HUES6 (cell line): ENCODE data around the gene C18orf54.
"Not testable (repeated sequence)": the region's sequence is repeated elsewhere in the genome, so short reads cannot be mapped to it uniquely, and the experiment has no call there.

Experiments used
- H3K27ac ChIP-seq: 2 replicates; pipeline ENCODE4 v1.7.0; 2013; ENCODE audit warnings: low read depth, mild to moderate bottlenecking, low read length, inconsistent platforms
- H3K27me3 ChIP-seq: 2 replicates; pipeline ENCODE4 v1.6.1; 2013; ENCODE audit warnings: low read length; ENCODE audit not compliant: control insufficient read depth, insufficient read depth
- H3K36me3 ChIP-seq: 2 replicates; pipeline ENCODE4 v1.6.1; 2013; ENCODE audit warnings: low read length; ENCODE audit not compliant: control insufficient read depth, insufficient read depth
- H3K4me1 ChIP-seq: 2 replicates; pipeline ENCODE4 v1.6.1; 2013; ENCODE audit warnings: low read length; ENCODE audit not compliant: control insufficient read depth, insufficient read depth
- H3K4me3 ChIP-seq: 2 replicates; pipeline ENCODE4 v1.5.1; 2013; ENCODE audit warnings: low read depth, low read length
- H3K9ac ChIP-seq: one replicate; pipeline ENCODE4 v1.6.1; 2013; ENCODE audit warnings: mild to moderate bottlenecking, low read length
- H3K9me3 ChIP-seq: 2 replicates; pipeline ENCODE4 v1.6.1; 2013; ENCODE audit warnings: low read depth, low read length; ENCODE audit not compliant: control insufficient read depth, insufficient read depth

Gene C18orf54

GRCh38 chr18:54357660-54358494 lies at the start of gene C18orf54, which contains the start of gene STARD6:
TSS of gene C18orf54 (plus strand) at chr18:54357906. CDS start at chr18:54360573, 2,667 bp downstream.
TSS of gene STARD6 (minus strand) at chr18:54357858. CDS start at chr18:54354573, 3,285 bp downstream.
- Histone ChIP-seq H3K9ac (peak within 1 kb of the TSS; percentile 83), H3K36me3 (peaks cover 25% of the 10 kb centered on the region), H3K9me3 (no peaks in the 10 kb centered on the region), H3K4me3 (peak within 1 kb of the TSS; percentile 99), H3K27ac (peak within 1 kb of the TSS; percentile 62; the same call in 1 of the 2 replicates), H3K27me3 (no peaks in the 10 kb centered on the region), H3K4me1 (peaks cover 12% of the 10 kb centered on the region)

- H3K27ac ChIP-seq, H3K4me1 ChIP-seq, H3K9me3 ChIP-seq: not testable (repeated sequence)
Observed at GRCh38 chr18:54309564-54309963, 48.1 kb upstream of the C18orf54 start.

GRCh38 chr18:54316071-54316820 lies 41.5 kb upstream of the C18orf54 start:
- Histone ChIP-seq H3K9me3 (no peaks in the 10 kb centered on the region), H3K4me1 (no peaks in the 10 kb centered on the region), H3K36me3 (no peaks in the 10 kb centered on the region), H3K27me3 (no peaks in the 10 kb centered on the region), H3K4me3 (no peak overlapping the region), H3K9ac (no peak overlapping the region), H3K27ac (no peak overlapping the region)

More at GRCh38 chr18:54309564-54309963, 48.1 kb upstream of the C18orf54 start:
- H3K36me3 ChIP-seq, H3K9ac ChIP-seq, H3K27me3 ChIP-seq, H3K4me3 ChIP-seq: not testable (repeated sequence)

- Histone ChIP-seq H3K9ac (no peak overlapping the region), H3K27ac (no peak overlapping the region), H3K27me3 (no peaks in the 10 kb centered on the region), H3K4me1 (no peaks in the 10 kb centered on the region), H3K36me3 (no peaks in the 10 kb centered on the region), H3K4me3 (no peak overlapping the region), H3K9me3 (no peaks in the 10 kb centered on the region)
Observed at GRCh38 chr18:54323561-54323960, 34.1 kb upstream of the C18orf54 start.

- Histone ChIP-seq H3K36me3 (no peaks in the 10 kb centered on the region), H3K9ac (no peak overlapping the region), H3K27me3 (no peaks in the 10 kb centered on the region), H3K27ac (no peak overlapping the region), H3K9me3 (no peaks in the 10 kb centered on the region), H3K4me3 (no peak overlapping the region), H3K4me1 (no peaks in the 10 kb centered on the region)
Observed at GRCh38 chr18:54323970-54324369, 33.7 kb upstream of the C18orf54 start.

DNA sequence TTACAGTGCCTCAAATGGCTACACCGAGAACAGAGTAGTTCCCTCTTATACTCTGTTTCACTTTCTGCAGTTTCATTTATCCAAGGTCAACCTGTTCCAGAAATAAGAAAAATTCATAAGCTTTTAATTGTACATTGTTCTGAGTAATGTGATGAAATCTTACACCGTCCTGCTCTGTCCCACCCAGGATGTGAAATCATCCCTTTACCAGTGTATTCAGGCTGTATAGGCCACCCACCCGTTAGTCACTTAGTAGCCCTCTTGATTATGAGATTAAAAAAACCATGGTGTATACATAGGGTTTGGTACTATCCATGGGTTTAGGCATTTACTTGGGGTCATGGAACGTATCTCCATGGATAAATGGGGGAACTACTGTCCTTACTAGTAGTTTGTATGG lies 29.9 kb upstream of the C18orf54 start:
- Histone ChIP-seq H3K9ac (no peak overlapping the region), H3K36me3 (no peaks in the 10 kb centered on the region), H3K9me3 (no peaks in the 10 kb centered on the region), H3K4me3 (no peak overlapping the region), H3K4me1 (no peaks in the 10 kb centered on the region), H3K27ac (no peak overlapping the region), H3K27me3 (no peaks in the 10 kb centered on the region)

DNA sequence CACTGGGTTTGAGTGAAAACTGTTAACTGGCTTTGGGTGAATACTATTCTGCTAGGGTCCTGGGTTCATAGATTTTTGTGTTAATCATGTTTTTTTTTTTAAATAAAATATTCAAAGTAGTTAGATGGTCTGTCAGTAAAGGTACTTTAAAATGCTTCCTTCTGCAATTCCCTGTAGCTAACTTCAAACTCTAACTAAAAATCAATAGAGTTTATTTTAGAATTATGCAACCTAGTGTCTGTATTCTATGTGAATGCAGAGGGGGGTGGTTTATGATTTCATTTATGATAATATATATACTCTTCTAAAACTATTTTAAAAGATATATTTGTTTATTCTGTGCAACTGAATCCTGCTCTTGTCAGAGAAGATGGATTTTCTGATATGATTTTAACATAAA lies 27.9 kb upstream of the C18orf54 start:
- Histone ChIP-seq H3K9ac (no peak overlapping the region), H3K4me1 (no peaks in the 10 kb centered on the region), H3K36me3 (no peaks in the 10 kb centered on the region), H3K9me3 (no peaks in the 10 kb centered on the region), H3K4me3 (no peak overlapping the region), H3K27me3 (no peaks in the 10 kb centered on the region), H3K27ac (no peak overlapping the region)

GRCh38 chr18:54330768-54331548 lies 26.7 kb upstream of the C18orf54 start:
- no peaks in the 10 kb centered on the region for H3K36me3 ChIP-seq
- H3K4me3 ChIP-seq, result no peak overlapping the region
- H3K27me3 ChIP-seq, result no peaks in the 10 kb centered on the region
- no peak overlapping the region for H3K9ac ChIP-seq
- H3K9me3 ChIP-seq, result no peaks in the 10 kb centered on the region
- H3K4me1 ChIP-seq, result no peaks in the 10 kb centered on the region
- H3K27ac ChIP-seq, result no peak overlapping the region

DNA sequence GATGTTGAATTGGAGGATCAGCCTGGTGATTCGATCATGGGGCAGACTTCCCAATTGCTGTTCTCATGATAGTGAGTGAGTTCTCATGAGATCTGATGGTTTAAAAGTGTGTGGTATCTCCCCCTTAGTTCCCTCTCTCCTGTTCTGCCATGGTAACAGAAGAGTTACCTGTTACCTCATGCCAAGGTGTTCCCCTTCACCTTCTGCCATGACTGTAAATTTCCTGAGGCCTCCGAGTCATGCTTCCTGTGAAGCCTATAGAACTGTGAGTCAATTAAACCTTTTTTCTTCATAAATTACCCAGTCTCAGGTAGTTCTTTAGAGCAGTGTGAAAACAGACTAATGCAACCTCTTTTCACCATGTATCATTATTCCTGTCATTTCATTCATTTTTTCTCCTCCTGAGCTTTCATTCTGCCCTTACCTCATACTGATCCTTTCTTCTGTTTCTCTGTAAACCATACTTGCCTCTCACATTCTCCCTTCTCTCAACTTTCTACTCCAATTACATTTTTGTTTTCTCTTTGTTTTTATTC lies 22.0 kb upstream of the C18orf54 start:
- Histone ChIP-seq H3K9ac (no peak overlapping the region), H3K4me3 (no peak overlapping the region), H3K36me3 (no peaks in the 10 kb centered on the region), H3K4me1 (no peaks in the 10 kb centered on the region), H3K27me3 (no peaks in the 10 kb centered on the region), H3K27ac (no peak overlapping the region), H3K9me3 (no peaks in the 10 kb centered on the region)

- no peak overlapping the region for H3K27ac ChIP-seq
- peaks cover 6% of the 10 kb centered on the region; the same call in 1 of the 2 replicates for H3K9me3 ChIP-seq
- H3K4me3 ChIP-seq, result no peak overlapping the region
- no peaks in the 10 kb centered on the region for H3K4me1 ChIP-seq
- H3K27me3 ChIP-seq, result no peaks in the 10 kb centered on the region
- no peak overlapping the region for H3K9ac ChIP-seq
- H3K36me3 ChIP-seq, result no peaks in the 10 kb centered on the region
Observed at GRCh38 chr18:54338230-54338629, 19.5 kb upstream of the C18orf54 start.
